A673 (cell line): ENCODE results near the gene ADGRB2. TPM values are rescaled to one million over a fixed set of nuclear protein-coding genes. Genes with fewer than 3 reads are reported as not detected.

Experiments used
- BruUV-seq: library from RNA; stranded (reverse); fragments of 400-500 nt; replicated peaks from 2 replicates; lab custom pipeline; 2021; lab: Mats Ljungman, UMichigan
- CTCF ChIA-PET: fragments of 300-600 bp; sonication (Branson Sonifier 250); formaldehyde crosslinking; loops from one replicate; lab custom pipeline; 2022; ENCODE audit warnings: antibody characterized with exemption; lab: Charles Lee
- POLR2A ChIA-PET: fragments of 300-600 bp; sonication (Branson Sonifier 250); formaldehyde crosslinking; loops from one replicate; lab custom pipeline; 2022; ENCODE audit warnings: antibody characterized with exemption; ENCODE audit not compliant: low non-redundant PET; lab: Charles Lee
- DNase-seq: peaks from one replicate; pipeline ENCODE4 v3.0.0-alpha.2; 2015; ENCODE audit warnings: low spot score
- H3K27ac ChIP-seq: fragments of 200-600 bp; sonication (generic); 2 replicates; pipeline ENCODE4 v1.5.1; 2016; ENCODE audit warnings: mixed run types, low read depth, mild to moderate bottlenecking, mixed read lengths, antibody characterized with exemption, low read length; ENCODE audit not compliant: poor library complexity, severe bottlenecking
- H3K27me3 ChIP-seq: fragments of 200-600 bp; sonication (generic); replicated peaks from 2 replicates; pipeline ENCODE4 v1.6.1; 2017; ENCODE audit warnings: mixed run types, low read depth, mild to moderate bottlenecking, mixed read lengths, antibody characterized with exemption, low read length; ENCODE audit not compliant: insufficient read depth, poor library complexity
- H3K36me3 ChIP-seq: fragments of 200-600 bp; sonication (generic); 2 replicates; pipeline ENCODE4 v1.6.1; 2016; ENCODE audit warnings: mixed run types, mild to moderate bottlenecking, mixed read lengths, antibody characterized with exemption, low read length; ENCODE audit not compliant: insufficient read depth, poor library complexity, severe bottlenecking
- H3K4me1 ChIP-seq: fragments of 200-600 bp; sonication (generic); 2 replicates; pipeline ENCODE4 v1.6.1; 2017; ENCODE audit warnings: mixed run types, mild to moderate bottlenecking, mixed read lengths, antibody characterized with exemption, low read length; ENCODE audit not compliant: insufficient read depth, poor library complexity, severe bottlenecking
- H3K4me3 ChIP-seq: fragments of 200-600 bp; sonication (generic); 2 replicates; pipeline ENCODE4 v1.5.1; 2016; ENCODE audit warnings: low read depth, mixed run types, mild to moderate bottlenecking, mixed read lengths, low read length; ENCODE audit not compliant: poor library complexity, severe bottlenecking
- H3K9me3 ChIP-seq: fragments of 200-600 bp; sonication (generic); 2 replicates; pipeline ENCODE4 v1.6.1; 2016; ENCODE audit warnings: mixed run types, low read depth, mild to moderate bottlenecking, mixed read lengths, antibody characterized with exemption, low read length; ENCODE audit not compliant: poor library complexity, severe bottlenecking
- CTCF ChIP-seq: fragments of 300-800, 200-600 bp; sonication (generic); conservative IDR thresholded peaks from 2 replicates; pipeline ENCODE4 v1.5.1; 2017; ENCODE audit warnings: low read depth, mild to moderate bottlenecking, antibody characterized with exemption, low read length, moderate library complexity, mixed read lengths
- EZH2 ChIP-seq: fragments of 200-600 bp; sonication (generic); IDR thresholded peaks from 2 replicates; pipeline ENCODE4 v1.6.1; 2017; ENCODE audit warnings: borderline replicate concordance, low read depth, mild to moderate bottlenecking, mixed read lengths, antibody characterized with exemption, low read length; ENCODE audit not compliant: poor library complexity, severe bottlenecking
- intact Hi-C: fragments of 100-400 bp; cut with micrococcal nuclease; formaldehyde crosslinking; loops from one replicate; pipeline ENCODE4 v1.10.0; 2022; ENCODE audit not compliant: unreplicated experiment
- total RNA-seq: library from RNA; stranded (reverse); gene quantifications from 2 replicates; pipeline ENCODE4 v1.2.3, GENCODE V29; 2021

ADGRB2 gene
- total RNA-seq, 1 experiment from 2014 or later = 5.9 TPM

GRCh38 chr1:31749785-31750735 lies 14.1 kb downstream of the ADGRB2 start:
- intact Hi-C loops = no loop called here
- Histone ChIP-seq H3K27me3 (no peaks in the 10 kb centered on the region), H3K4me3 (no peak overlapping the region), H3K9me3 (no peaks in the 10 kb centered on the region), H3K27ac (no peak overlapping the region), H3K4me1 (peaks cover 26% of the 10 kb centered on the region), H3K36me3 (no peaks in the 10 kb centered on the region)
- POLR2A ChIA-PET = interaction anchor here (0.5 kb wide), 1 partner anchor 12 kb away, joined by 6 read pairs; no protein-coding TSS in a partner anchor
- DNase-seq = no peak
- CTCF ChIA-PET = interaction anchor here (1.1 kb wide), 1 partner anchor 13 kb away, joined by 3 read pairs; no protein-coding TSS in a partner anchor
- no TSS peak for BruUV-seq
- TF ChIP-seq CTCF = no peak
- TF ChIP-seq EZH2 = no peak

GRCh38 chr1:31748365-31748764 lies 15.8 kb downstream of the ADGRB2 start:
- intact Hi-C loops = no loop called here
- no peak overlapping the region for H3K27ac ChIP-seq
- no peak for DNase-seq

DNA sequence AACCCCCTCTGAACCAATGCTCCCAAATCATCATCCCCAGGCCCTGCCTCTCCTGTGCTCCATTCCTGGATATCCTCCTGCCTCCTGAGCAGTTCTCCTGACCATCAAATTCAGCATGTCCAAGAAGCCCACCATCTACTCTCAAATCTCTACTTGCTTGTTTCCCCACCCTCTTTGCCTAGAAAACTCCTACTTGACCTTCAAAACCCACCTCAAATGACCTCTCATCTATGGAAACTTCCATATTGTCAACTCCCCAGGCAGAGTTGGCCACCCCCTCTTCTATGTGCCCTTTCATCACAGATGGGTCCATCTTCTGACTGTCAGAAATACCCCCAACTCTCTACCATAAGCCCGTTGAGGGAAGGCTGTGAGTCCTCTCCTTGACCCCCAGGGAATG lies 16.8 kb downstream of the ADGRB2 start:
- Histone ChIP-seq H3K36me3 (no peaks in the 10 kb centered on the region), H3K27ac (no peak overlapping the region), H3K27me3 (no peaks in the 10 kb centered on the region), H3K4me1 (peaks cover 14% of the 10 kb centered on the region), H3K4me3 (no peak overlapping the region), H3K9me3 (no peaks in the 10 kb centered on the region)
- TF ChIP-seq EZH2 (no peak), CTCF (no peak)
- BruUV-seq = no TSS peak
- DNase-seq = no peak
- ChIA-PET POLR2A (no interaction called here), CTCF (no interaction called here)
- intact Hi-C loops = no loop called here

More at GRCh38 chr1:31748365-31748764, 15.8 kb downstream of the ADGRB2 start:
- peaks cover 18% of the 10 kb centered on the region for H3K4me1 ChIP-seq
- no peaks in the 10 kb centered on the region for H3K27me3 ChIP-seq
- POLR2A ChIA-PET = no interaction called here
- H3K4me3 ChIP-seq = no peak overlapping the region
- BruUV-seq = no TSS peak
- H3K9me3 ChIP-seq = no peaks in the 10 kb centered on the region
- TF ChIP-seq CTCF (no peak), EZH2 (no peak)
- no peaks in the 10 kb centered on the region for H3K36me3 ChIP-seq
- CTCF ChIA-PET = no interaction called here
